Endothelial cell of umbilical vein (primary cell): ENCODE results near the gene ARMC5. TPM values are rescaled to one million over a fixed set of nuclear protein-coding genes. Genes with fewer than 3 reads are reported as not detected.

Source experiments
- BruUV-seq: library from RNA; stranded (reverse); fragments of 400-500 nt; replicated peaks from 2 replicates; lab custom pipeline; 2021; lab: Mats Ljungman, UMichigan
- CTCF ChIA-PET: fragments of 300-600, 350-600 bp; sonication (Branson Sonifier 250); formaldehyde crosslinking; loops from one replicate; lab custom pipeline; 2021; ENCODE audit warnings: antibody characterized with exemption, inconsistent platforms; lab: Charles Lee
- POLR2A ChIA-PET: fragments of 300-600, 350-600 bp; sonication (Branson Sonifier 250); formaldehyde crosslinking; loops from one replicate; lab custom pipeline; 2021; ENCODE audit warnings: antibody characterized with exemption, inconsistent platforms; lab: Charles Lee
- DNase-seq: peaks from one replicate; pipeline ENCODE4 v3.0.0-alpha.2; 2011; ENCODE audit warnings: low read depth, low spot score
- FAIRE-seq: peaks from 2 replicates; lab custom pipeline; 2011; peaks lifted over from hg19 to GRCh38; lab: Jason Lieb, UNC
- H2AFZ ChIP-seq: 2 replicates; pipeline ENCODE4 v1.6.0; 2012; ENCODE audit warnings: low read depth, low read length, control low read depth, inconsistent platforms
- H3K27ac ChIP-seq: 2 replicates; pipeline ENCODE4 v1.5.1; 2011; ENCODE audit warnings: low read depth, mild to moderate bottlenecking, control low read depth, low read length, moderate library complexity; ENCODE audit not compliant: insufficient read depth
- H3K27me3 ChIP-seq, 2 experiments: 2 replicates each; pipeline versions ENCODE4 v1.6.0 to v1.6.1; 2011; ENCODE audit warnings: low read length in 2 of 2, mixed read lengths in 1 of 2; ENCODE audit not compliant: control insufficient read depth in 2 of 2, insufficient read depth in 2 of 2
- H3K36me3 ChIP-seq, 2 experiments: 2 replicates in 1 of 2; 3 replicates in 1 of 2; pipeline ENCODE4 v1.5.1; 2011; ENCODE audit warnings: low read length in 2 of 2, mild to moderate bottlenecking in 1 of 2, moderate library complexity in 1 of 2; ENCODE audit not compliant: control insufficient read depth in 2 of 2, insufficient read depth in 2 of 2; ENCODE audit errors: extremely low read depth in 1 of 2
- H3K4me1 ChIP-seq: 3 replicates; pipeline ENCODE4 v1.5.1; 2011; ENCODE audit warnings: mild to moderate bottlenecking, low read length; ENCODE audit not compliant: control insufficient read depth, insufficient read depth; ENCODE audit errors: extremely low read depth
- H3K4me2 ChIP-seq: 2 replicates; pipeline ENCODE4 v1.6.1; 2011; ENCODE audit warnings: low read length, control low read depth, mixed read lengths; ENCODE audit not compliant: insufficient read depth
- H3K4me3 ChIP-seq, 3 experiments: fragments of 200-600 bp in 1 of 3; sonication (generic), shearing (Covaris generic) in 1 of 3; replicated peaks in 1 of 3; 2 replicates each; pipeline ENCODE4 v1.5.1; 2011 to 2016; ENCODE audit warnings: control low read depth in 3 of 3, low read length in 3 of 3, mild to moderate bottlenecking in 2 of 3, inconsistent platforms in 1 of 3, low read depth in 1 of 3, moderate library complexity in 1 of 3; ENCODE audit not compliant: insufficient read depth in 1 of 3
- H3K79me2 ChIP-seq: 2 replicates; pipeline ENCODE4 v1.6.0; 2012; ENCODE audit warnings: low read length, inconsistent platforms; ENCODE audit not compliant: control insufficient read depth, insufficient read depth
- H3K9ac ChIP-seq: replicated peaks from 2 replicates; pipeline ENCODE3; 2011; ENCODE audit warnings: low read length, control low read depth; ENCODE audit not compliant: insufficient read depth; ENCODE audit errors: extremely low read depth
- H3K9me1 ChIP-seq: replicated peaks from 3 replicates; pipeline ENCODE4 v1.6.0; 2011; ENCODE audit warnings: mild to moderate bottlenecking, low read length; ENCODE audit not compliant: control insufficient read depth, insufficient read depth; ENCODE audit errors: extremely low read depth
- H3K9me3 ChIP-seq: replicated peaks from 2 replicates; pipeline ENCODE4 v1.5.1; 2012; ENCODE audit warnings: low read length, inconsistent platforms; ENCODE audit not compliant: control insufficient read depth, insufficient read depth
- H4K20me1 ChIP-seq: replicated peaks from 2 replicates; pipeline ENCODE3; 2011; ENCODE audit warnings: mild to moderate bottlenecking, low read length; ENCODE audit not compliant: control insufficient read depth, insufficient read depth; ENCODE audit errors: extremely low read depth
- FOS ChIP-seq: IDR thresholded peaks from 2 replicates; pipeline ENCODE4 v1.6.1; 2011; ENCODE audit warnings: mild to moderate bottlenecking, low read length, moderate library complexity, borderline replicate concordance; ENCODE audit not compliant: insufficient read depth
- GATA2 ChIP-seq: IDR thresholded peaks from 2 replicates; pipeline ENCODE4 v1.7.0; 2011; ENCODE audit warnings: low read depth, mild to moderate bottlenecking, moderate library complexity, mixed read lengths, low read length; ENCODE audit not compliant: insufficient read length, insufficient read depth
- JUN ChIP-seq: IDR thresholded peaks from 2 replicates; pipeline ENCODE4 v1.6.1; 2011; ENCODE audit warnings: borderline replicate concordance, low read depth; ENCODE audit not compliant: insufficient read length, insufficient read depth
- MYC ChIP-seq: IDR thresholded peaks from one replicate; pipeline ENCODE4 v1.6.1; 2011; ENCODE audit warnings: mild to moderate bottlenecking, low read depth, low read length
- POLR2AphosphoS5 ChIP-seq: IDR thresholded peaks from 2 replicates; pipeline ENCODE4 v1.6.1; 2012; ENCODE audit warnings: low read depth, mild to moderate bottlenecking, control low read depth, low read length, moderate library complexity; ENCODE audit not compliant: insufficient read depth
- dilution Hi-C: fragments of 300-500 bp; cut with MboI; formaldehyde crosslinking; loops from one replicate; pipeline ENCODE4 v1.15.0; 2019; ENCODE audit warnings: low sequenced_read_pairs; ENCODE audit not compliant: extremely low pct_ligation_motif_present
- intact Hi-C: fragments of 100-400 bp; cut with micrococcal nuclease; formaldehyde crosslinking; loops from one replicate; pipeline ENCODE4 v1.10.0; 2022
- polyA plus RNA-seq, 4 experiments: library from polyadenylated mRNA; depleted of rRNA in 3 of 4; stranded (reverse) in 3 of 4; unstranded in 1 of 4; fragments of >200 nt; gene quantifications; 2 replicates each; pipeline versions ENCODE4 v1.2.1 to v1.2.3, GENCODE V29; 2011 to 2012; ENCODE audit warnings: missing spikeins in 1 of 4
- total RNA-seq: library from RNA; stranded (reverse); gene quantifications from 2 replicates; pipeline ENCODE4 v1.2.3, GENCODE V29; 2021

Gene ARMC5
- total and polyA plus RNA-seq, 2 donors (not counting 3 experiments of a cell fraction or from before 2014, with no cell fraction given): 17.3 to 18.8 TPM

DNA sequence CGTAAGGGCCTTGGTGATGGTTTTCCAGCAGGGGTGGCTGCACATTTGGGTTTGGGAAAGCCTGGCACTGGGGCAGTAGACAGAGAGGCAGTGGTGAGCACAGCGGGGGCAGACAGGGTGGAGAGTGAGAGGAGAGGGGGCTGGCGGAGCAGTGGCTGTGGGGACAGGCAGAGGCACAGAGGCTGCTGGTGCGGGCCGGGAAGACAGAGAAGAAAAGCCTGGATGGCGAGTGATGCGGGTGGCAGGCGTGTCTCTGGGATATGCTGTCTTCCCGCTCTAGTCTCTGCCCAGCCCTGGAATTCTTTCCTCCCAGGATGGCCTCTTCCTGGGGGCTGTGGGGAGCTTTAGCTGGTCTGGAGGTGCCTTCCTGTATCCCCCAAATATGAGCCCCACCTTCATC is 49.2 kb upstream of the ARMC5 start:
- no TSS peak for BruUV-seq
- CTCF ChIA-PET: no interaction called here
- POLR2A ChIA-PET: no interaction called here
- H3K4me2 ChIP-seq: no peak overlapping the region
- H3K27me3 ChIP-seq: no peaks in the 10 kb centered on the region
- no peaks in the 10 kb centered on the region for H3K9me3 ChIP-seq
- H3K27ac ChIP-seq: no peak overlapping the region
- no peaks in the 10 kb centered on the region for H3K36me3 ChIP-seq
- no peaks in the 10 kb centered on the region for H3K9me1 ChIP-seq
- no peak overlapping the region for H2AFZ ChIP-seq
- no peak overlapping the region for H3K9ac ChIP-seq
- no peak for FAIRE-seq
- dilution Hi-C loops (no loop called here), intact Hi-C loops (no loop called here)
- H4K20me1 ChIP-seq: no peaks in the 10 kb centered on the region
- DNase-seq: no peak
- no peak overlapping the region for H3K4me3 ChIP-seq
- no peaks in the 10 kb centered on the region for H3K79me2 ChIP-seq
- no peaks in the 10 kb centered on the region for H3K4me1 ChIP-seq
- no peak for TF ChIP-seq POLR2AphosphoS5
- no peak for TF ChIP-seq MYC
- no peak for TF ChIP-seq GATA2

DNA sequence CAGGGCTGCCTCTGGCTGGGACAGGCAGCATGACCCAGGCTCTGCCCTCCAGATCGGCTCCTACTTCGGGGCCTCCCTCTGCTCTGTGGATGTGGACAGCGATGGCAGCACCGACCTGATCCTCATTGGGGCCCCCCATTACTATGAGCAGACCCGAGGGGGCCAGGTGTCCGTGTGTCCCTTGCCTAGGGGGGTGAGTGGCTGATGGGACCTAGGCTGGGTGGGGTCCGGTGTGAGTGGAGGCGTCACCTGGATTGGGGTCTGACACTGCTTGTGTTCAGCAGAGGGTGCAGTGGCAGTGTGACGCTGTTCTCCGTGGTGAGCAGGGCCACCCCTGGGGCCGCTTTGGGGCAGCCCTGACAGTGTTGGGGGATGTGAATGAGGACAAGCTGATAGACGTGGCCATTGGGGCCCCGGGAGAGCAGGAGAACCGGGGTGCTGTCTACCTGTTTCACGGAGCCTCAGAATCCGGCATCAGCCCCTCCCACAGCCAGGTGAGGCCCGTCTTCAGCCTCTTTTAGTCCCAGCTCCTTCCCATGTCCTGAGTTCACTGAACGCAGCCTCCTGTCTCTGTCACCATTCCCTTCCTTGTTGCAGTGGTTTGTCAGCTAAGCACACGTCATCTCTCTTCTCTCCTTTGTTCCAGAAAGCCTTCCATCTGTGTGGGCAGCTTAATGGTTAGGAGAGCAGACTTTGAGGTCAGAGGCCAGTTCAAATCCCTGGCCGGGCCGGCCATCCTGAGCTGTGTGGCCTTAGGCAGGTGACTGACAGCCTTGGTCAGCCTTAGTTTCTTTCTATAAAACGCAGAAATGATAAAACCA is 48.1 kb upstream of the ARMC5 start:
- H4K20me1 ChIP-seq: no peaks in the 10 kb centered on the region
- H2AFZ ChIP-seq: no peak overlapping the region
- intact Hi-C loops: no loop called here
- POLR2A ChIA-PET: no interaction called here
- no peaks in the 10 kb centered on the region for H3K9me1 ChIP-seq
- H3K79me2 ChIP-seq: no peaks in the 10 kb centered on the region
- no TSS peak for BruUV-seq
- H3K4me2 ChIP-seq: no peak overlapping the region
- H3K27ac ChIP-seq: no peak overlapping the region
- H3K9ac ChIP-seq: no peak overlapping the region
- no peaks in the 10 kb centered on the region for H3K27me3 ChIP-seq
- no peak for TF ChIP-seq GATA2
- no peak for TF ChIP-seq FOS
- TF ChIP-seq MYC: no peak
- no peak for TF ChIP-seq JUN
- H3K36me3 ChIP-seq: no peaks in the 10 kb centered on the region
- H3K9me3 ChIP-seq: no peaks in the 10 kb centered on the region
- no peak overlapping the region for H3K4me3 ChIP-seq
- DNase-seq: no peak
- H3K4me1 ChIP-seq: no peaks in the 10 kb centered on the region
- CTCF ChIA-PET: no interaction called here
- dilution Hi-C loops: no loop called here
- no peak for FAIRE-seq
